ENCODE measurements around the gene DOK3.

The DOK3 gene

DNA sequence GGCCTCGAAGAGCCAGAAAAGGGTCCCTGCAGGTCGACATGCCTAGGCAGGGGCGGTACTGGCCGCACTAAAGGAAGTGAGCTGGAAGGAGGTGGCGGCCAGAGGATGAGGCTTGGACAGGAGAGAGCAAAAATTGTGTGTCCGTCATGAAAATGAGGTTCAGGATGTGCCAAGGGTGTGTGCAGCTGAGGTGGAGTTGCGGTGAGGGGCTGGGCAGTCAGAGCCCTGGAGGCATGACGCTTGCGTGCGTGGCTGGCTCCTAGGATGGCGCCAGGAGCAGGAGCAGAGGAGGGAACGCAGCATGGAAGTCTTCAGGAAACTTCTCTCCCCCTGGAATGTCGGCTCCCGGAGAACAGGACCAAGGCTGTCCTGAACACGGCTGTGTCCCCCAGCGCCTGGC lies 6.7 kb downstream of the DOK3 start:
- DNase-seq: no peak

DNA sequence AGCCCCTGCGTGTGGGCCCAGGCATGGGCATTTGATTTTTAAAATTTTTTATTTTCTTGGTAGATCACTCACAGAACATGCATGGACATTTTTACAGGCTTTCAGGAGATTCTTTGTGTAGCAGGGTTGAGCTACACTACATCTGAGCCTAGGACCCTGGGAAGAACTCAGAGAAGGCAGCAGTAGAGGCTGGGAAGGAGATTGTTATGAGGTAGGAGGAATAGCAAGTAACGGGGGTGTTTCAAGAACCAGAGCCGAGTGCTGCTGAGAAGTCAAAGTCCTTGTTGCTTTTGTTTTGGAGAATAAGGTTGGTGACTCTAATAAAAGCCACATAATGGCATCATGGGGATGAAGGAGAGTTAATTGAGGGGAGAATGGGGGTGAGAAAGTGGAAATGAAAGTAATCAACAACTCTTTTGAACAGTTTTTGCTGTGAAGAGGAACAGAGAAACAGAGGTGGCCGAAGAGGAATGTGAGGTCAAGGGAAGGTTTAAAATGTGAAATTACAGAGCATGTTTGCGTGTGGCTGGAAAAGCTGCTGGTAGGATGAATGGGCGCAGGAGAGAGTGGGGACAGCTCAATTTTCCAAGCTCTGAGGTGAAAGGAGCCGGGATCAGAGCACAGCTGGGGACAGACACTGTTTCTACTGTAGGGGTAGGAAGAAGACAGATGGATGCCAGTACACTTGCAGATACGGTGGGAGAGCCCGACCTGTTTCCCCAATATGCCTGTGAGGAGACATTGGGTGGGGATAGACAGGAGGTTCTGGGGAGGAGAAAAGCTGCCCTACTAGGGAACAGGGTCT lies 7.5 kb downstream of the DOK3 start:
- TF ChIP-seq POLR2A (IDR thresholded peaks at IDR 0.05; ENCODE audit: low read length) (no peak), GATA1 (IDR thresholded peaks at IDR 0.05; ENCODE audit: low read depth, low read length) (no peak)
- DNase-seq: no peak

More for the DNA sequence above, 6.7 kb downstream of the DOK3 start:
- TF ChIP-seq GATA1 (IDR thresholded peaks at IDR 0.05; ENCODE audit: low read depth, low read length): no peak
- no peak for TF ChIP-seq POLR2A (IDR thresholded peaks at IDR 0.05; ENCODE audit: low read length)

DNA sequence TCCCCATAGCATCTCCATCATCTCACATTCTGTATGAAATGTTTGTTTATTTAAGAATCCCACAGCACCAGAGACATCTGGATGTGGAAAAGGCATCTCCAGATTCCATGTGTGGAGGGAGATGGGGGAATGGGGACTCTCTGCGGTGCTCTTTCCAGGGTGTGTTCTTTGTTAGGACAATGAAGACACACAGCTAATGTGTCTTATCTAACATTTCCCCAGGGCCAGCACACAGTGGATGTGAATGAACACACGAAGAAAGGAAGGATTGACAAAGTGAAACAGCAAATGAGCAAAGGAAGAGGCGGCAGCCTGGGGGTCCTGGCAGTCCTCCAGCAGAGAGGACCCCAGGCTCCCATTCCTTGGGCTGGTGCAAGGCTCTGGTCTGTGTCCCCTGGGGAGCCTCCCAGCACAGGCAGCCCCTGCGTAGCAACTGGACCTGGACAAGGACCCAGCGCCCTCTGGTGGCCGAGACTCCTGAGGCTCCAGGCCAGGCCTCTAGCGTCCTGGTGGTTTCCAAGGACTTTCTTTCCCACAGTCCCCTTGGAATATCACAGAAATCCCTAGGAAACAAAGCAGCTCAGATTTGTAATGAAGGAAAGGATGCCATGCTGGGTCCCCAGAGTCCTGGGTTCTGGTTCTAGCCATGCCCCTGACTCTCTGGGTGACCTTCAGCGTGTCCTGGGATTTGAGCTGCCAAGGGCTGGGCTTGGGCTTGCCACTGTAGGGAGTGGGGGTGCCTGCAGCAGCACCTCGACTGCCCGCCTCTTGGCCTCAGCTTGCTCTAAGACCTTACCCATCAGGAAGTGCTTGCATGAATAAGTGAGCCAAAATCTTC lies 8.7 kb downstream of the DOK3 start:
- peak; percentile 79 to 91 for DNase-seq
- TF ChIP-seq POLR2A (IDR thresholded peaks at IDR 0.05; ENCODE audit: low read length) (peak; percentile 34), GATA1 (IDR thresholded peaks at IDR 0.05; ENCODE audit: low read depth, low read length) (no peak)

DNA sequence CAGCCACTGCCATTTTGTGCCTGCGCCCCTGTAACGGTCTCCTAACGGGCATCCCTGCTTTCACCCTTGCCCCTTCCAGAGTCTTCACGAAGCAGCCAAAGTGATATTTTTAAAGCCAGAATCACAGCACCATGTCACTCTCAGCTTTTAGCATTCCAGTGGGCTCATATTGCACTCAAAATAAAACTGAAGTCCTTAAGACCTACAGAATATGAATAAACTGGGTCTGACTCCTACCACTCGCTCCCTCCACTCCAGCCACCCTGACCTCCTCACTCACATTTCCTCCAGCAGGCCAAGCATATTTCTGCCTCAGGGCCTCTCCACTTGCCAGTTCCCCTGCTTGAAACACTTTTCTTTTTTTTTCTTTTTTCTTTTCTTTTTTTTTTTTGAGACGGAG lies 9.8 kb downstream of the DOK3 start:
- TF ChIP-seq GATA1 (IDR thresholded peaks at IDR 0.05; ENCODE audit: low read depth, low read length): no peak
- no peak for TF ChIP-seq POLR2A (IDR thresholded peaks at IDR 0.05; ENCODE audit: low read length)
- DNase-seq: no peak

DNA sequence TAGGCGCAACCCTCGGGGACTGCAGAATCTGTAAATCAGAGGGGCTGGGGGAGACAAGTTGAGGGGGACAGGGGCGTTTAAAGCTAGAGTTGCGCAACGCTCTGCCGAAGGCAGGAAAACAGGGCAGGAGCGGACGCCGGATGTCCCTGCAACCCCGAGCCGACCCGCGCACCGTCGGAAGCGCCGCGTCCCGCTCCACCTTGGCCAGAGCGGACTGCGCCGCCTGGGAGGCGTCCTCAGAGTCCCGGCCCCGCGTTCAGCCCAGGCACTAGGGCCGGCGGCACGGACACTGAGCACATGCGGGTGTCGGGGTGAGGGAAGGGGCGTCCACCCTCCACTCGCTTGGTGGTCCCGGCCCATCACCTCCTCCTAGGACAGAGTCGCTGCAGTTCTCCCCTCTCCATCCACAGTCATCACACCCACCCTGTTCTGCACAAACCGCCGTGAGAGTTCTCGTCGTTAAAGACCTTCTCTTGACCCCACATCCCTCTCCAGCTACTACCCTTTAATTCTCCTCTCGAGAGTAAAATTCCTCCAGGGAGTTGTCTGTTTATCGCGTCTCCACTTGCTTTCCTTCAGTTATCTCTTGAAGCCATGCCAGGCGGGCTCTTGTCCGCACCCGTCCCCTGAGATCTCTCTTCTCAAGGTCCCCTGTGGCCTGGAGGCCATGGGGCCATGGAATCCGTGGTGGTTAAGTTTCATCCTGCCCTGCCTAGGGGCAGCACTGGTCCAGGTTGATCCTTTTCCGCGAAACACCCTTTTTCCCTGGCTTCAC lies 11.4 kb downstream of the DOK3 start:
- TF ChIP-seq POLR2A (IDR thresholded peaks at IDR 0.05; ENCODE audit: low read length) (no peak), GATA1 (IDR thresholded peaks at IDR 0.05; ENCODE audit: low read depth, low read length) (no peak)
- peak; percentile 82 to 89 for DNase-seq

DNA sequence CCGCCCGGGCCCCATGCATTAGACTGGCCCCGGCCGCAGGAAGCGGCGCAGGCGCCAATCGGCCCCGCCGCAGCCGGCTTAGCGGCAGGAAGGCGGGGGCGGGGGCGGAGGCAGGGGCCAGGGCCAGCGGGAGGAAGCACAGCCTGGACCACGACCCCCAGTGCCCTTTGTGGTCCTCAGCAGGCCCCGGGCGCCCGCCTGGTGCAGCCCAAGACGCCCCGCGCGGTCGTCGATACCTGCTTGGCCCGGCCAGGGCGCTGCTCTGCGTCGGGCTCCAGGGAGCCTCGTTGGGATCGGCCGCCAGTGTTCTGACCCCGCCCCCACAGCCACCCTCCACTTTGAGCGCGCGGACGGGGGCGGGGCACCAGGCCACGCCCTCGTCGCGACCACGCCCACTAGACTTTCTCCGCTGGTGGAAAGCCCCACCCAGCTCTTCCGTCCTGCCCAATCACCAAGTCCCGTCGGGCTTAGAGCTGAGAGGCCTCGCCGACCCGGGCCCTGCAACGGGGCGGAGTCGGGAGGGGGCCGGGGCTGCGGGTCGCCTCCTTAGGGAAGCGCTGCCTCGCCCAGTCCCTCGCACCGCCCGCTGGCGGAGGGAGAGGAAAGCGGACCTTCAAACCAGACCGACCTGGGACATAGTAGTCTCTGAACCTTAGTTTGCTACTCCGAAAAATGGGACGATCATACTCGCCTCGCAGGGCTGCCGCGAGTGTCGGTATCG lies 12.2 kb downstream of the DOK3 start, which contains the start of gene PDLIM7:
Gene PDLIM7 (minus strand): TSS at position 313 of the 721 bp plus-strand sequence. CDS start 1,092 bp downstream, outside the sequence.
- DNase-seq: peak; percentile 96 to 98
- TF ChIP-seq GATA1 (IDR thresholded peaks at IDR 0.05; ENCODE audit: low read depth, low read length): no peak
- peak; percentile 82 for TF ChIP-seq POLR2A (IDR thresholded peaks at IDR 0.05; ENCODE audit: low read length)

DNA sequence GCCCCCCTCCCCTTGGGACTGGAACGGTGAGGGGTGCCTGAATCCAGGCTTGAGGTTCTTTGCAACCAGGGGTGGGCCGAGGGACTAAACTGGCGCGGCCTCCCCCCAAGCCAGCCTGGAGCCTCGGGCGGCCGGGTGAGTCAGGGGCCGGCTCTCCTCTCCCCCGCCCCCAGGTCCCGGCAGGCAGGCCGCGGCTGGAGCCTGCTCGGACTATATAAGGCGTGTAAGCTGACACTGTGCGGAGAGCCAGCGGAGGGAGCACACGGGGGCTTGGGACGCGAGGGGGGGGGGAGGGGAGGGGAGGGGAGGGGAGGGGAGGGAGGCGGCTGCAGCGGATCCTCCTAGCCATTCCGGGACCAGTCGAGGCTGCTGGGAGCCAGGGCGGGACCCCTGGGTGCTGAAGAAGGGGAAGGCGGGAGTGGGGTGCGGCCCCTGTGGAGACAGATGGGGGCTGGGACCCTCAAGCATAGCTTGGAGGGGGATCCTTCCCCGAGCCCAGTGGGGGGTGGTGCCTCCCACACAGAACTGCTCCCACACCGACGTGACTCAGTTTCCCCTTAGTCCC lies 12.8 kb downstream of the DOK3 start:
- DNase-seq: peak; percentile 66 to 67
- TF ChIP-seq GATA1 (IDR thresholded peaks at IDR 0.05; ENCODE audit: low read depth, low read length) (no peak), POLR2A (IDR thresholded peaks at IDR 0.05; ENCODE audit: low read length) (no peak)

DNA sequence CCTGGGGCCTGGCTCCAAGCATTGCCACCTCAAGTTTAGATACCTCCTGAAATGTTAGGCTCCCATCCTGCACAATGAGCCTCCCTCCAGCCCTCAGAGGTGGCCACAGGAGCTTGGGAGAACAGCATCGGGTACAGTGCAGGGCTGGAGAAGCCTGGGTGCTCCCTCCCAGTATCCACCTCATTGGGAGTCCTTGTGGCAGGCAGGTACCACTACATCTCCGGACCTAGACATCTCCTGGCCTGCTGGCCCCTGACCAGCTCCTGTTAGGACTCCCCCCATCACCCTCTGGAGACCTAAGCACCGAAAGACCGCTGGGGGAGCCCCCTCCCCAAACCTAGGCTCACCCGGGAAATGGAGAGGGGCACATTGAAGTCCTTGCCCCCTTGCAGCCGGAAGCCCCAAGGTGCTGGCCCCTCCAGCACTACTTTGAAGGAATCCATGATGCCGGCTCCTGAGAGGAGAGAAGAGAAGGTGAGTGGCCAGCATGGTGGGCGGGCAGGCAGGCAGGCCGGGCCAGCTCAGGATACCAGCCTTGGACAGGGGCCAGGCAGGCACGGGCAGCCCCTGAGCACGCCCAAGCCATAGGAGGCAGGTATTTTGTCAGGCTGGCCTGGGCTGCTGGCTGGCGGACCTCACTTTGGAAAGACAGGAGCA lies 13.4 kb downstream of the DOK3 start:
- no peak for TF ChIP-seq GATA1 (IDR thresholded peaks at IDR 0.05; ENCODE audit: low read depth, low read length)
- no peak for TF ChIP-seq POLR2A (IDR thresholded peaks at IDR 0.05; ENCODE audit: low read length)
- DNase-seq: peak; percentile 45 to 53

DNA sequence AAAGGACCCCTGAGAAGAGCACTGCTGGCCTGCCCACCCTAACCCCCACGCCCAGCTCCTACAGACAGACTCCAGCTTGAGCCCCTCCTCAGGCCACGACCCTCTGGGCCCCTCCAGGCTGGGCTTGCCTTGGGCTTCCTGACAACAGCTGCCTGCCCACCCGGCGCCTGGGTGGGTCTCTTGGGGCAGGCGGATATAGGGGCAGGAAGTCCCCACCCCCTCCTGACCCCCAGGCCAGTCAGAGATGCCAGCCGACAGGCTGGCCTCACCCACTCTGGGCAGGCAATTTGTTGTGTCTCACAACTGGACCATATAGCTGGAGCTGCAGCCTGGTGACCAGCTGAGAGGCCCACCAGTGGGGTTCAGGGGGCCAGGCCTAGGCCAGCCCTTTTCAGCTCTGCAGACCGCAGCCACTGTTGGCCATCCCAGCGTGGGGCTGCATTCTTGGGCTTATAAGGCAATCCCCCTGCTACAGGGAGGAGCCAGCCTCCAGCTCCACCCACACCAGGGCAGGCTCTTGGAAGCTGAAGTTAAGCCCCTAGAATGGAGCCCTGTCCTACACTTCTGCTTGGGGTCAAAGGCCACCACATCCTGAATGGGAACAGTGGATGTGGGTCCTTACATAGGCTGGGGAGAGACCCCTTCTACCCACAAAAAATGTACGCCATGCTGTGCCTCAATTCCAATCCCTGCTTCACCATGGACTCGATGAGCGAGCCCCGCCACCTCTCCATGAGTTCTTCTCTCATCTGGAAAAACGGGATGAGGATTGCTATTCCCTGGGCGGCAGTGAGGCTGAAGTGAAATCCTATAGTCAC lies 14.2 kb downstream of the DOK3 start:
- TF ChIP-seq POLR2A (IDR thresholded peaks at IDR 0.05; ENCODE audit: low read length): no peak
- no peak for TF ChIP-seq GATA1 (IDR thresholded peaks at IDR 0.05; ENCODE audit: low read depth, low read length)
- peak; percentile 67 to 70 for DNase-seq

DNA sequence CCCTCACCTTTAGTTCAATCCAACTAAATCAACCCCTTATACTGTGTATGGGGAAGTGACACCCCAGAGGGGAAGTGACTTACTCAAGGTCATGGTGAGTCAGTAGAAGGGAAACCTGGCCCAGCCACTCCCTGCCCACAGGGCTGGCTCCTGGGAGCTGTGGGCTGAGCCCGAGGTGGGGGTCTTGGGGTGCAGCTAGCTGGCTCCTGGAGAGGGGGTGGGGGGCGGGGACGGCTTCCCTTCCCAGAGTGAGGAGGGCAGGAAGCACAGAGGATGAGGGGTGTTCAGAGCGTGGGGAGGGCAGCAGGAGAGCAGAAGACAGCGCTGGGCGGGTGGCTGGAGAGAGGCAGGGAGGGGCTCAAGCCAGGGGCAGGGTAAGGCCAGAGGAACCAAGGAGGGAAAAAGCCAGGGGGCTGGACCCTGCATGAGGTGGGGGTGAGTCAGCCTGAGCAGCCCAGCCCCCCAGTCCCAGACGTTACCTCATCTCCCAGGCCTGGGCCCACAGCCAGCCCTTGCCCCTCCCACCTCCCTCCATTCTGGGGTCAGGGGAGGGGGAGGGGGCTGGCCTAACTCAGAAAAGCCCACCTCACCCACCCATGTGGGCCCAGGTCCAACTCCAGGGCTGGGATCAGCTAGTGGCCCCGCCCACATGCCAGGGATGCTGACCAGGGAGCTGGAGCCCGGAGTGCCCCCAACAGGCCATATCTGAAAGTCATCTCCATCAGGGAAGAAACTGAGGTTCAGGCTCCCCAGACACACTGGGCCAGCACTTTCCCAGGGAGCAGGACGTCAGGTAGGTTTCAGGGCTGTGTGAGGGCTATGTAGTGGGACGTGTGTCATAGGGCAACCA lies 15.1 kb downstream of the DOK3 start:
- DNase-seq: peak; percentile 36 to 74
- no peak for TF ChIP-seq POLR2A (IDR thresholded peaks at IDR 0.05; ENCODE audit: low read length)
- TF ChIP-seq GATA1 (IDR thresholded peaks at IDR 0.05; ENCODE audit: low read depth, low read length): no peak

Data from erythroblast (primary cell).